ENCODE measurements around the gene TSPAN4.
A peak's percentile ranks its signal among the peaks of the same experiment; 100 is the strongest.

TSPAN4 gene

DNA sequence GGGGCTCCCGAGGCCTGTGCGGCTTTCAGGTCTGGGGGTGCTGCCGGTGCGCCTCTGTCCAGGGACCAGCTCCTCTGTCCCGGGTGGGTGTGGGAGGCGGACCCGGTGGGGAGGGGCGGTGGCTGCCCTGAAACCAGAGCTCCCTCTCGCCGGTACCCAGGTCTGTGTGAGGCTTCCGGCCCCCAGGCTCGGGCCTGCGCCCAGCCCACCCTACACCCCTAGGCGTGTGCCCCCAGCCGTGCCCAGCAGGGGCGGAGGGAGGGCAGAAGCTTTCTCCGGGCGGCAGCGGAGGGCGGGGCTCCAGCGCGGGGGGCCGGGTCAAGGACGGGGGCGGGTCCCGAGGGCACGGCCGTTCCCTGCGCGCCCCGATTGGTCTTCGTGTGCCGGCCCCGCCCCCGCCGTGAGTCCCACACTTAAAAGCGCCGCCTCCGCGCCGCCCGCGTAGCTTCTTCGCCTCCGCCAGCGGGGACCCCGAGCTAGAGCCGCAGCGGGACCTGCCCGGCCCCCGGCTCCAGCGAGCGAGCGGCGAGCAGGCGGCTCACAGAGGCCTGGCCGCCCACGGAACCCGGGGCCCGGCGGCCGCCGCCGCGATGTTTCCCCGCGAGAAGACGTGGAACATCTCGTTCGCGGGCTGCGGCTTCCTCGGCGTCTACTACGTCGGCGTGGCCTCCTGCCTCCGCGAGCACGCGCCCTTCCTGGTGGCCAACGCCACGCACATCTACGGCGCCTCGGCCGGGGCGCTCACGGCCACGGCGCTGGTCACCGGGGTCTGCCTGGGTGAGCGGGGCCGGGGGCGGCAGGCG, 23.3 kb upstream of the TSPAN4 start (continued):
- TF ChIP-seq, protein P1, sequence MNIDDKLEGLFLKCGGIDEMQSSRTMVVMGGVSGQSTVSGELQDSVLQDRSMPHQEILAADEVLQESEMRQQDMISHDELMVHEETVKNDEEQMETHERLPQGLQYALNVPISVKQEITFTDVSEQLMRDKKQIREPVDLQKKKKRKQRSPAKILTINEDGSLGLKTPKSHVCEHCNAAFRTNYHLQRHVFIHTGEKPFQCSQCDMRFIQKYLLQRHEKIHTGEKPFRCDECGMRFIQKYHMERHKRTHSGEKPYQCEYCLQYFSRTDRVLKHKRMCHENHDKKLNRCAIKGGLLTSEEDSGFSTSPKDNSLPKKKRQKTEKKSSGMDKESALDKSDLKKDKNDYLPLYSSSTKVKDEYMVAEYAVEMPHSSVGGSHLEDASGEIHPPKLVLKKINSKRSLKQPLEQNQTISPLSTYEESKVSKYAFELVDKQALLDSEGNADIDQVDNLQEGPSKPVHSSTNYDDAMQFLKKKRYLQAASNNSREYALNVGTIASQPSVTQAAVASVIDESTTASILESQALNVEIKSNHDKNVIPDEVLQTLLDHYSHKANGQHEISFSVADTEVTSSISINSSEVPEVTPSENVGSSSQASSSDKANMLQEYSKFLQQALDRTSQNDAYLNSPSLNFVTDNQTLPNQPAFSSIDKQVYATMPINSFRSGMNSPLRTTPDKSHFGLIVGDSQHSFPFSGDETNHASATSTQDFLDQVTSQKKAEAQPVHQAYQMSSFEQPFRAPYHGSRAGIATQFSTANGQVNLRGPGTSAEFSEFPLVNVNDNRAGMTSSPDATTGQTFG (tag by site-specific recombination; IDR thresholded peaks at IDR 0.05; ENCODE audit: borderline replicate concordance) = no peak
- TF ChIP-seq, protein P2, sequence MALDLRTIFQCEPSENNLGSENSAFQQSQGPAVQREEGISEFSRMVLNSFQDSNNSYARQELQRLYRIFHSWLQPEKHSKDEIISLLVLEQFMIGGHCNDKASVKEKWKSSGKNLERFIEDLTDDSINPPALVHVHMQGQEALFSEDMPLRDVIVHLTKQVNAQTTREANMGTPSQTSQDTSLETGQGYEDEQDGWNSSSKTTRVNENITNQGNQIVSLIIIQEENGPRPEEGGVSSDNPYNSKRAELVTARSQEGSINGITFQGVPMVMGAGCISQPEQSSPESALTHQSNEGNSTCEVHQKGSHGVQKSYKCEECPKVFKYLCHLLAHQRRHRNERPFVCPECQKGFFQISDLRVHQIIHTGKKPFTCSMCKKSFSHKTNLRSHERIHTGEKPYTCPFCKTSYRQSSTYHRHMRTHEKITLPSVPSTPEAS (tag by site-specific recombination; IDR thresholded peaks at IDR 0.05) = no peak
- TF ChIP-seq FEZF1 (tag by site-specific recombination; IDR thresholded peaks at IDR 0.05) (no peak), ZFP37 (tag by site-specific recombination; IDR thresholded peaks at IDR 0.05) (no peak), GFI1B (tag by site-specific recombination; IDR thresholded peaks at IDR 0.05) (no peak), ZEB2 (tag by site-specific recombination; IDR thresholded peaks at IDR 0.05) (no peak), ZNF585B (tag by site-specific recombination; IDR thresholded peaks at IDR 0.05) (no peak), ZNF561 (tag by site-specific recombination; IDR thresholded peaks at IDR 0.05; ENCODE audit: borderline replicate concordance) (peak; percentile 41; the same call in 1 of the 2 replicates), ZNF311 (tag by site-specific recombination; IDR thresholded peaks at IDR 0.05; ENCODE audit: borderline replicate concordance) (no peak), YY1 (tag by site-specific recombination; IDR thresholded peaks at IDR 0.05) (no peak), OSR2 (tag by site-specific recombination; IDR thresholded peaks at IDR 0.05) (no peak), ZNF223 (tag by site-specific recombination; IDR thresholded peaks at IDR 0.05) (no peak), ZFP3 (tag by site-specific recombination; IDR thresholded peaks at IDR 0.05; ENCODE audit: low read depth) (no peak), ZNF830 (tag by site-specific recombination; IDR thresholded peaks at IDR 0.05; ENCODE audit: low read depth) (no peak), MEIS1 (CRISPR knock-in tag; IDR thresholded peaks at IDR 0.05; ENCODE audit: borderline replicate concordance) (no peak), ZBTB21 (tag by site-specific recombination; IDR thresholded peaks at IDR 0.05) (no peak), OVOL3 (tag by site-specific recombination; IDR thresholded peaks at IDR 0.05) (no peak), ZNF394 (tag by site-specific recombination; IDR thresholded peaks at IDR 0.05; ENCODE audit: borderline replicate concordance) (no peak), ZNF302 (tag by site-specific recombination; IDR thresholded peaks at IDR 0.05; ENCODE audit: low read depth) (no peak), ZNF341 (tag by site-specific recombination; IDR thresholded peaks at IDR 0.05; ENCODE audit: low read depth) (no peak), ZNF626 (tag by site-specific recombination; IDR thresholded peaks at IDR 0.05) (no peak)
- TF ChIP-seq, protein P3, sequence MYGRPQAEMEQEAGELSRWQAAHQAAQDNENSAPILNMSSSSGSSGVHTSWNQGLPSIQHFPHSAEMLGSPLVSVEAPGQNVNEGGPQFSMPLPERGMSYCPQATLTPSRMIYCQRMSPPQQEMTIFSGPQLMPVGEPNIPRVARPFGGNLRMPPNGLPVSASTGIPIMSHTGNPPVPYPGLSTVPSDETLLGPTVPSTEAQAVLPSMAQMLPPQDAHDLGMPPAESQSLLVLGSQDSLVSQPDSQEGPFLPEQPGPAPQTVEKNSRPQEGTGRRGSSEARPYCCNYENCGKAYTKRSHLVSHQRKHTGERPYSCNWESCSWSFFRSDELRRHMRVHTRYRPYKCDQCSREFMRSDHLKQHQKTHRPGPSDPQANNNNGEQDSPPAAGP (tag by site-specific recombination; IDR thresholded peaks at IDR 0.05) = no peak
- TF ChIP-seq, protein P4, sequence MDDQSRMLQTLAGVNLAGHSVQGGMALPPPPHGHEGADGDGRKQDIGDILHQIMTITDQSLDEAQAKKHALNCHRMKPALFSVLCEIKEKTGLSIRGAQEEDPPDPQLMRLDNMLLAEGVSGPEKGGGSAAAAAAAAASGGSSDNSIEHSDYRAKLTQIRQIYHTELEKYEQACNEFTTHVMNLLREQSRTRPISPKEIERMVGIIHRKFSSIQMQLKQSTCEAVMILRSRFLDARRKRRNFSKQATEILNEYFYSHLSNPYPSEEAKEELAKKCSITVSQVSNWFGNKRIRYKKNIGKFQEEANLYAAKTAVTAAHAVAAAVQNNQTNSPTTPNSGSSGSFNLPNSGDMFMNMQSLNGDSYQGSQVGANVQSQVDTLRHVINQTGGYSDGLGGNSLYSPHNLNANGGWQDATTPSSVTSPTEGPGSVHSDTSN (CRISPR knock-in tag; IDR thresholded peaks at IDR 0.05) = peak; percentile 37; the same call in 1 of the 2 replicates
- TF ChIP-seq, protein P5, sequence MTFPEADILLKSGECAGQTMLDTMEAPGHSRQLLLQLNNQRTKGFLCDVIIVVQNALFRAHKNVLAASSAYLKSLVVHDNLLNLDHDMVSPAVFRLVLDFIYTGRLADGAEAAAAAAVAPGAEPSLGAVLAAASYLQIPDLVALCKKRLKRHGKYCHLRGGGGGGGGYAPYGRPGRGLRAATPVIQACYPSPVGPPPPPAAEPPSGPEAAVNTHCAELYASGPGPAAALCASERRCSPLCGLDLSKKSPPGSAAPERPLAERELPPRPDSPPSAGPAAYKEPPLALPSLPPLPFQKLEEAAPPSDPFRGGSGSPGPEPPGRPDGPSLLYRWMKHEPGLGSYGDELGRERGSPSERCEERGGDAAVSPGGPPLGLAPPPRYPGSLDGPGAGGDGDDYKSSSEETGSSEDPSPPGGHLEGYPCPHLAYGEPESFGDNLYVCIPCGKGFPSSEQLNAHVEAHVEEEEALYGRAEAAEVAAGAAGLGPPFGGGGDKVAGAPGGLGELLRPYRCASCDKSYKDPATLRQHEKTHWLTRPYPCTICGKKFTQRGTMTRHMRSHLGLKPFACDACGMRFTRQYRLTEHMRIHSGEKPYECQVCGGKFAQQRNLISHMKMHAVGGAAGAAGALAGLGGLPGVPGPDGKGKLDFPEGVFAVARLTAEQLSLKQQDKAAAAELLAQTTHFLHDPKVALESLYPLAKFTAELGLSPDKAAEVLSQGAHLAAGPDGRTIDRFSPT (tag by site-specific recombination; IDR thresholded peaks at IDR 0.05) = peak; percentile 84
- TF ChIP-seq, protein P6, sequence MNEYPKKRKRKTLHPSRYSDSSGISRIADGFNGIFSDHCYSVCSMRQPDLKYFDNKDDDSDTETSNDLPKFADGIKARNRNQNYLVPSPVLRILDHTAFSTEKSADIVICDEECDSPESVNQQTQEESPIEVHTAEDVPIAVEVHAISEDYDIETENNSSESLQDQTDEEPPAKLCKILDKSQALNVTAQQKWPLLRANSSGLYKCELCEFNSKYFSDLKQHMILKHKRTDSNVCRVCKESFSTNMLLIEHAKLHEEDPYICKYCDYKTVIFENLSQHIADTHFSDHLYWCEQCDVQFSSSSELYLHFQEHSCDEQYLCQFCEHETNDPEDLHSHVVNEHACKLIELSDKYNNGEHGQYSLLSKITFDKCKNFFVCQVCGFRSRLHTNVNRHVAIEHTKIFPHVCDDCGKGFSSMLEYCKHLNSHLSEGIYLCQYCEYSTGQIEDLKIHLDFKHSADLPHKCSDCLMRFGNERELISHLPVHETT (tag by site-specific recombination; IDR thresholded peaks at IDR 0.05) = no peak
- TF ChIP-seq, protein P7, sequence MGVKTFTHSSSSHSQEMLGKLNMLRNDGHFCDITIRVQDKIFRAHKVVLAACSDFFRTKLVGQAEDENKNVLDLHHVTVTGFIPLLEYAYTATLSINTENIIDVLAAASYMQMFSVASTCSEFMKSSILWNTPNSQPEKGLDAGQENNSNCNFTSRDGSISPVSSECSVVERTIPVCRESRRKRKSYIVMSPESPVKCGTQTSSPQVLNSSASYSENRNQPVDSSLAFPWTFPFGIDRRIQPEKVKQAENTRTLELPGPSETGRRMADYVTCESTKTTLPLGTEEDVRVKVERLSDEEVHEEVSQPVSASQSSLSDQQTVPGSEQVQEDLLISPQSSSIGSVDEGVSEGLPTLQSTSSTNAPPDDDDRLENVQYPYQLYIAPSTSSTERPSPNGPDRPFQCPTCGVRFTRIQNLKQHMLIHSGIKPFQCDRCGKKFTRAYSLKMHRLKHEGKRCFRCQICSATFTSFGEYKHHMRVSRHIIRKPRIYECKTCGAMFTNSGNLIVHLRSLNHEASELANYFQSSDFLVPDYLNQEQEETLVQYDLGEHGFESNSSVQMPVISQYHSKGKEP (tag by site-specific recombination; IDR thresholded peaks at IDR 0.05) = no peak
- TF ChIP-seq, protein P8, sequence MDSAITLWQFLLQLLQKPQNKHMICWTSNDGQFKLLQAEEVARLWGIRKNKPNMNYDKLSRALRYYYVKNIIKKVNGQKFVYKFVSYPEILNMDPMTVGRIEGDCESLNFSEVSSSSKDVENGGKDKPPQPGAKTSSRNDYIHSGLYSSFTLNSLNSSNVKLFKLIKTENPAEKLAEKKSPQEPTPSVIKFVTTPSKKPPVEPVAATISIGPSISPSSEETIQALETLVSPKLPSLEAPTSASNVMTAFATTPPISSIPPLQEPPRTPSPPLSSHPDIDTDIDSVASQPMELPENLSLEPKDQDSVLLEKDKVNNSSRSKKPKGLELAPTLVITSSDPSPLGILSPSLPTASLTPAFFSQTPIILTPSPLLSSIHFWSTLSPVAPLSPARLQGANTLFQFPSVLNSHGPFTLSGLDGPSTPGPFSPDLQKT (IDR thresholded peaks at IDR 0.05; ENCODE audit: borderline replicate concordance, low read depth, low read length) = no peak

Measured in HEK293 (cell line).